Neural cell (in vitro differentiated cells): Measurements from ENCODE around the gene MEGF6. TPM values are rescaled to one million over a fixed set of nuclear protein-coding genes. Genes with fewer than 3 reads are reported as not detected.

ENCODE experiments used
- H2AFZ ChIP-seq: fragments of 200-600, 300-800 bp; sonication (generic), shearing (Covaris generic); 2 replicates; pipeline ENCODE4 v1.6.0; 2014; ENCODE audit warnings: low read depth, mild to moderate bottlenecking, antibody characterized with exemption, low read length, moderate library complexity
- H3F3A ChIP-seq: fragments of 200-600 bp; shearing (Covaris generic); 2 replicates; pipeline ENCODE4 v1.6.1; 2016; ENCODE audit warnings: mild to moderate bottlenecking, moderate library complexity, mixed read lengths, antibody characterized with exemption, low read length; ENCODE audit not compliant: insufficient read depth, poor library complexity, severe bottlenecking
- H3K27ac ChIP-seq: fragments of 200-600, 300-800 bp; sonication (generic), shearing (Covaris generic); 2 replicates; pipeline ENCODE4 v1.5.1; 2014; ENCODE audit warnings: mild to moderate bottlenecking, low read length, moderate library complexity
- H3K27me3 ChIP-seq: fragments of 300-800, 200-600 bp; sonication (generic), shearing (Covaris generic); 2 replicates; pipeline ENCODE4 v1.6.0; 2014; ENCODE audit warnings: mild to moderate bottlenecking, low read depth, low read length, moderate library complexity; ENCODE audit not compliant: insufficient read depth
- H3K36me3 ChIP-seq: fragments of 300-800, 200-600 bp; sonication (generic), shearing (Covaris generic); 2 replicates; pipeline ENCODE4 v1.5.1; 2014; ENCODE audit warnings: mild to moderate bottlenecking, antibody characterized with exemption, low read length, moderate library complexity; ENCODE audit not compliant: insufficient read depth
- H3K4me2 ChIP-seq: fragments of 300-800, 200-600 bp; sonication (generic), shearing (Covaris generic); 2 replicates; pipeline ENCODE4 v1.6.0; 2014; ENCODE audit warnings: mild to moderate bottlenecking, low read length
- H3K4me3 ChIP-seq: fragments of 300-800, 200-600 bp; sonication (generic), shearing (Covaris generic); 2 replicates; pipeline ENCODE4 v1.5.1; 2014; ENCODE audit warnings: mild to moderate bottlenecking, low read length, moderate library complexity
- H3K79me2 ChIP-seq: fragments of 200-600 bp; shearing (Covaris generic); replicated peaks from 2 replicates; pipeline ENCODE4 v1.6.0; 2014; ENCODE audit warnings: mild to moderate bottlenecking, low read length, moderate library complexity; ENCODE audit not compliant: insufficient read depth
- H3K9ac ChIP-seq: fragments of 300-800, 200-600 bp; sonication (generic), shearing (Covaris generic); 2 replicates; pipeline ENCODE4 v1.6.1; 2016; ENCODE audit warnings: mild to moderate bottlenecking, low read length, mixed read lengths
- H3K9me2 ChIP-seq: fragments of 200-600 bp; shearing (Covaris generic); 2 replicates; pipeline ENCODE4 v1.6.1; 2016; ENCODE audit warnings: mild to moderate bottlenecking, low read length, mixed read lengths; ENCODE audit not compliant: insufficient read depth
- H3K9me3 ChIP-seq: fragments of 200-600, 300-800 bp; sonication (generic), shearing (Covaris generic); 2 replicates; pipeline ENCODE4 v1.6.1; 2016; ENCODE audit warnings: mild to moderate bottlenecking, mixed run types, low read length, moderate library complexity, mixed read lengths
- H4K20me1 ChIP-seq: fragments of 200-600 bp; shearing (Covaris generic); 2 replicates; pipeline ENCODE4 v1.6.1; 2016; ENCODE audit warnings: mild to moderate bottlenecking, mixed run types; ENCODE audit not compliant: insufficient read depth
- CTCF ChIP-seq: fragments of 450-650 bp; IDR thresholded peaks from 2 replicates; pipeline ENCODE4 v1.5.1; 2014; ENCODE audit warnings: antibody characterized with exemption, mild to moderate bottlenecking, moderate library complexity; ENCODE audit not compliant: poor library complexity, severe bottlenecking
- EP300 ChIP-seq: fragments of 450-650 bp; conservative IDR thresholded peaks from 2 replicates; pipeline ENCODE4 v1.6.1; 2014; ENCODE audit warnings: antibody characterized with exemption, mild to moderate bottlenecking, moderate library complexity; ENCODE audit not compliant: poor library complexity, severe bottlenecking
- EZH2 ChIP-seq: fragments of 200-600, 300-800 bp; shearing (Covaris generic), sonication (generic); IDR thresholded peaks from 2 replicates; pipeline ENCODE4 v1.6.1; 2014; ENCODE audit warnings: antibody characterized with exemption, low read length, borderline replicate concordance, mild to moderate bottlenecking; ENCODE audit not compliant: insufficient read depth, poor library complexity, severe bottlenecking
- MXI1 ChIP-seq: fragments of 450-650 bp; conservative IDR thresholded peaks from 2 replicates; pipeline ENCODE4 v1.6.1; 2014; ENCODE audit warnings: antibody characterized with exemption, mild to moderate bottlenecking; ENCODE audit not compliant: poor library complexity, severe bottlenecking
- POLR2AphosphoS5 ChIP-seq: IDR thresholded peaks from 2 replicates; pipeline ENCODE4 v1.6.1; 2012
- RAD21 ChIP-seq: fragments of 450-650 bp; conservative IDR thresholded peaks from 2 replicates; pipeline ENCODE4 v1.6.1; 2014; ENCODE audit warnings: antibody characterized with exemption, mild to moderate bottlenecking, moderate library complexity
- REST ChIP-seq: IDR thresholded peaks from 2 replicates; pipeline ENCODE4 v1.6.1; 2012; ENCODE audit warnings: borderline replicate concordance
- SMC3 ChIP-seq: fragments of 450-650 bp; conservative IDR thresholded peaks from 2 replicates; pipeline ENCODE4 v1.6.1; 2014; ENCODE audit warnings: antibody characterized with exemption, mild to moderate bottlenecking, moderate library complexity; ENCODE audit not compliant: poor library complexity
- TAF1 ChIP-seq: IDR thresholded peaks from 2 replicates; pipeline ENCODE4 v1.6.1; 2012; ENCODE audit warnings: low read depth
- polyA plus RNA-seq: library from polyadenylated mRNA; depleted of rRNA; stranded (reverse); fragments of >200 nt; gene quantifications from 2 replicates; pipeline ENCODE4 v1.2.3, GENCODE V29; 2014

Gene MEGF6
- polyA plus RNA-seq, 1 donor from 2014 or later: 6.0 TPM

GRCh38 chr1:3533067-3534048 lies 78.0 kb downstream of the MEGF6 start:
- Histone ChIP-seq H3K9me2 (no peaks in the 10 kb centered on the region), H3K27ac (no peak overlapping the region), H3K9me3 (no peaks in the 10 kb centered on the region), H3K79me2 (no peaks in the 10 kb centered on the region), H3F3A (no peaks in the 10 kb centered on the region), H3K36me3 (no peaks in the 10 kb centered on the region), H3K4me2 (no peak overlapping the region), H4K20me1 (no peaks in the 10 kb centered on the region), H3K27me3 (peaks cover 7% of the 10 kb centered on the region), H3K4me3 (no peak overlapping the region), H3K9ac (no peak overlapping the region), H2AFZ (no peak overlapping the region)
- TF ChIP-seq SMC3 (no peak), EP300 (no peak), REST (no peak)

GRCh38 chr1:3531928-3532327 lies 79.4 kb downstream of the MEGF6 start:
- no peaks in the 10 kb centered on the region for H3K79me2 ChIP-seq

More at GRCh38 chr1:3531928-3532327, 79.4 kb downstream of the MEGF6 start:
- H2AFZ ChIP-seq: no peak overlapping the region
- H3K27me3 ChIP-seq: peaks cover 7% of the 10 kb centered on the region
- TF ChIP-seq TAF1: no peak
- TF ChIP-seq EP300: no peak
- TF ChIP-seq MXI1: no peak
- TF ChIP-seq EZH2: no peak
- no peak for TF ChIP-seq CTCF
- no peak for TF ChIP-seq RAD21
- TF ChIP-seq SMC3: no peak
- no peak for TF ChIP-seq POLR2AphosphoS5
- TF ChIP-seq REST: no peak
- H4K20me1 ChIP-seq: no peaks in the 10 kb centered on the region
- H3F3A ChIP-seq: no peaks in the 10 kb centered on the region
- no peak overlapping the region for H3K27ac ChIP-seq
- no peaks in the 10 kb centered on the region for H3K36me3 ChIP-seq
- H3K9me2 ChIP-seq: no peaks in the 10 kb centered on the region
- H3K4me3 ChIP-seq: no peak overlapping the region
- H3K9me3 ChIP-seq: no peaks in the 10 kb centered on the region
- H3K4me2 ChIP-seq: no peak overlapping the region
- no peak overlapping the region for H3K9ac ChIP-seq
